Vagina (tissue), 2 donors: ENCODE data around the gene PSMD6. TPM values are rescaled to one million over a fixed set of nuclear protein-coding genes. Genes with fewer than 3 reads are reported as not detected.

ENCODE experiments used
- DNase-seq, 2 donors: peaks; one replicate each; pipeline ENCODE4 v3.0.0-alpha.2; 2017; ENCODE audit errors: extremely low spot score in 2 of 2
- H3K27ac ChIP-seq: fragments of 200-600 bp; sonication (generic); one replicate; pipeline ENCODE4 v1.5.1; 2019
- H3K27me3 ChIP-seq: fragments of 200-600 bp; sonication (generic); one replicate; pipeline ENCODE4 v1.5.1; 2019
- H3K36me3 ChIP-seq, 2 donors: fragments of 200-600 bp; sonication (generic); one replicate each; pipeline ENCODE4 v1.5.1; 2017 to 2019
- H3K4me1 ChIP-seq: fragments of 200-600 bp; sonication (generic); one replicate; pipeline ENCODE4 v1.5.1; 2019
- H3K4me3 ChIP-seq, 2 donors: fragments of 200-600 bp; sonication (generic); 1 replicate in 1 of 2; 2 replicates in 1 of 2; pipeline ENCODE4 v1.5.1; 2016 to 2019
- H3K9me3 ChIP-seq: fragments of 200-600 bp; sonication (generic); one replicate; pipeline ENCODE4 v1.5.1; 2019
- CTCF ChIP-seq, 3 experiments: fragments of 450-650 bp in 2 of 3; fragments of 200-600 bp in 1 of 3; sonication (generic) in 1 of 3; IDR thresholded peaks; one replicate each; pipeline ENCODE4 v1.5.1; 2017 to 2019; ENCODE audit warnings: antibody characterized with exemption in 3 of 3, mild to moderate bottlenecking in 2 of 3, moderate library complexity in 2 of 3
- POLR2A ChIP-seq, 2 donors: fragments of 450-650 bp; IDR thresholded peaks; one replicate each; pipeline ENCODE4 v1.6.1; 2017; ENCODE audit warnings: antibody characterized with exemption in 2 of 2, mild to moderate bottlenecking in 2 of 2, moderate library complexity in 2 of 2
- POLR2AphosphoS5 ChIP-seq, 2 donors: sonication (generic); formaldehyde crosslinking; IDR thresholded peaks; one replicate each; pipeline ENCODE4 v1.9.0; 2017; ENCODE audit warnings: antibody characterized with exemption in 2 of 2, mild to moderate bottlenecking in 2 of 2, low read depth in 1 of 2; ENCODE audit not compliant: insufficient read depth in 1 of 2
- intact Hi-C: fragments of 100-400 bp; cut with DNase I; formaldehyde crosslinking; loops from one replicate; pipeline ENCODE4 v1.15.1; 2023
- total RNA-seq: library from RNA; depleted of rRNA; stranded (reverse); fragments of >200 nt; gene quantifications from one replicate; pipeline ENCODE4 v1.2.3, GENCODE V29; 2016

Gene PSMD6
- total RNA-seq, 1 donor from 2014 or later: 50.3 TPM

- intact Hi-C loops: loop anchor here (5.0 kb wide), 1 partner anchor 450 kb away; no protein-coding TSS in a partner anchor
- Histone ChIP-seq H3K36me3 (no peaks in the 10 kb centered on the region), H3K27ac (peak overlapping the region; percentile 68), H3K27me3 (no peaks in the 10 kb centered on the region), H3K4me3 (peak overlapping the region in 1 of 2 donors; percentile 4), H3K9me3 (no peaks in the 10 kb centered on the region), H3K4me1 (peaks cover 23% of the 10 kb centered on the region)
- no peak for DNase-seq
- TF ChIP-seq POLR2A (IDR thresholded peaks at IDR 0.05) (no peak), CTCF (IDR thresholded peaks at IDR 0.05) (no peak), POLR2AphosphoS5 (IDR thresholded peaks at IDR 0.05; ENCODE audit: insufficient read depth in 1 of 2, low read depth in 1 of 2) (no peak)
Observed at GRCh38 chr3:64031540-64032508, 8.5 kb upstream of the PSMD6 start.

- DNase-seq: no peak
Observed at GRCh38 chr3:64030741-64031140, 7.4 kb upstream of the PSMD6 start.

GRCh38 chr3:64029287-64029686 lies 6.0 kb upstream of the PSMD6 start:
- no peak for DNase-seq
- intact Hi-C loops: no loop called here

More at GRCh38 chr3:64030741-64031140, 7.4 kb upstream of the PSMD6 start:
- Histone ChIP-seq H3K4me3 (peak overlapping the region; percentile 3 to 11), H3K9me3 (no peaks in the 10 kb centered on the region), H3K27me3 (no peaks in the 10 kb centered on the region), H3K36me3 (no peaks in the 10 kb centered on the region), H3K27ac (peak overlapping the region; percentile 68), H3K4me1 (peaks cover 23% of the 10 kb centered on the region)
- intact Hi-C loops: loop anchor here (5.0 kb wide), 1 partner anchor 452 kb away; no protein-coding TSS in a partner anchor
- peak; percentile 86 to 97 (median 90) for TF ChIP-seq CTCF (IDR thresholded peaks at IDR 0.05)
- TF ChIP-seq POLR2A (IDR thresholded peaks at IDR 0.05): no peak
- peak; percentile 31 to 54 for TF ChIP-seq POLR2AphosphoS5 (IDR thresholded peaks at IDR 0.05; ENCODE audit: insufficient read depth in 1 of 2, low read depth in 1 of 2)

GRCh38 chr3:64028754-64029153 lies 5.5 kb upstream of the PSMD6 start:
- H3K27ac ChIP-seq: no peak overlapping the region
- no peaks in the 10 kb centered on the region for H3K9me3 ChIP-seq
- H3K36me3 ChIP-seq: no peaks in the 10 kb centered on the region
- TF ChIP-seq CTCF (IDR thresholded peaks at IDR 0.05) (no peak), POLR2A (IDR thresholded peaks at IDR 0.05) (no peak), POLR2AphosphoS5 (IDR thresholded peaks at IDR 0.05; ENCODE audit: insufficient read depth in 1 of 2, low read depth in 1 of 2) (no peak)
- peaks cover 23% of the 10 kb centered on the region for H3K4me1 ChIP-seq
- no peak for DNase-seq
- intact Hi-C loops: no loop called here
- no peaks in the 10 kb centered on the region for H3K27me3 ChIP-seq
- no peak overlapping the region for H3K4me3 ChIP-seq

More at GRCh38 chr3:64029287-64029686, 6.0 kb upstream of the PSMD6 start:
- H3K27ac ChIP-seq: no peak overlapping the region
- no peak overlapping the region for H3K4me3 ChIP-seq
- TF ChIP-seq POLR2AphosphoS5 (IDR thresholded peaks at IDR 0.05; ENCODE audit: insufficient read depth in 1 of 2, low read depth in 1 of 2) (no peak), CTCF (IDR thresholded peaks at IDR 0.05) (no peak)
- peaks cover 23% of the 10 kb centered on the region for H3K4me1 ChIP-seq
- no peaks in the 10 kb centered on the region for H3K36me3 ChIP-seq
- H3K27me3 ChIP-seq: no peaks in the 10 kb centered on the region
- no peaks in the 10 kb centered on the region for H3K9me3 ChIP-seq

- Histone ChIP-seq H3K36me3 (no peaks in the 10 kb centered on the region), H3K4me3 (no peak overlapping the region), H3K27me3 (no peaks in the 10 kb centered on the region), H3K4me1 (peaks cover 27% of the 10 kb centered on the region), H3K27ac (no peak overlapping the region), H3K9me3 (no peaks in the 10 kb centered on the region)
- intact Hi-C loops: no loop called here
- TF ChIP-seq CTCF (IDR thresholded peaks at IDR 0.05) (no peak), POLR2A (IDR thresholded peaks at IDR 0.05) (no peak), POLR2AphosphoS5 (IDR thresholded peaks at IDR 0.05; ENCODE audit: insufficient read depth in 1 of 2, low read depth in 1 of 2) (no peak)
- no peak for DNase-seq
Observed at GRCh38 chr3:64027658-64028057, 4.4 kb upstream of the PSMD6 start.
